ENCODE data around the gene RPS8. TPM values are rescaled to one million over a fixed set of nuclear protein-coding genes. Genes with fewer than 3 reads are reported as not detected.

Gene RPS8
- total RNA-seq = 1,866 TPM

DNA sequence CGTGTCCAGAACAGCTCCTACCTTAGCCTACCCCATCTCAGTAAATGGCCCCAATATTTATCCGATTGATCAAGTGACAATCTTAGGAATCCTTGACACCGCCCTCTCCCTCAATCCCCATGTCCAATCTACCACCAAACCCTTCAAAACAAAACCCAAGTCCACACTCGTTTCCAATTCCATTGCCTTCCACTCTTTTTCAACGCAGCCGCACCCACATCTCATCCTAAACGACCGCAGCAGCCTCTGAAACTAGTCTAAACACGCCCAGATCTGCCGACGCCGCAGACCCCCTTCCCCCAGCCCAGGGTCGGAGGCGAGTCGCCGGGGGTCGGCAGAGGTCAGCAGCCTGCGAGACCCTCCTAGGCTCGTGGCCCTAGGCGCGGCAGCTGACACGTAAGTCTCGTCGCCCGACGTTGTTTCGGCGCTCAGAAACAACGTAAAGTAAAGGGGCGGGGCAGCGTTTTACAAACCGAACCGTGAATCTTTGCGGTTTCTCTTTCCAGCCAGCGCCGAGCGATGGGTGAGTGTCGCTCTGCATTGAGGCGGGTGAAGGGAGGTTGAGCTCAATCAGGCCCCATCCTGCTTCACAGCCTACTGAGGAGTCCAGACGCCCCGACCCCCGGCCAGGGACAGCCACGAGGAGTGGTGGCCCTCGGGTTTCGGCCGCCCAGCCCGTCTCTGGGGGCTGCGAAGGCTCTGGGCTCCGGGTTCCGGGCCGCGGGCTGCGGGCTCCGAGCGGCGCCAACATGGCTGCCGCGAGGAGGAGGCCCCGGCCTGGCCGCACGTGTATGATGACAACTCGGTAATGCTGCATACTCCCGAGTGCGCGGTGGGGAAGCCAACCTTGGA lies at the start of gene RPS8:
Gene RPS8 (plus strand): TSS at position 463 of the 852 bp plus-strand sequence. CDS start 57 bp downstream, at position 520.

DNA sequence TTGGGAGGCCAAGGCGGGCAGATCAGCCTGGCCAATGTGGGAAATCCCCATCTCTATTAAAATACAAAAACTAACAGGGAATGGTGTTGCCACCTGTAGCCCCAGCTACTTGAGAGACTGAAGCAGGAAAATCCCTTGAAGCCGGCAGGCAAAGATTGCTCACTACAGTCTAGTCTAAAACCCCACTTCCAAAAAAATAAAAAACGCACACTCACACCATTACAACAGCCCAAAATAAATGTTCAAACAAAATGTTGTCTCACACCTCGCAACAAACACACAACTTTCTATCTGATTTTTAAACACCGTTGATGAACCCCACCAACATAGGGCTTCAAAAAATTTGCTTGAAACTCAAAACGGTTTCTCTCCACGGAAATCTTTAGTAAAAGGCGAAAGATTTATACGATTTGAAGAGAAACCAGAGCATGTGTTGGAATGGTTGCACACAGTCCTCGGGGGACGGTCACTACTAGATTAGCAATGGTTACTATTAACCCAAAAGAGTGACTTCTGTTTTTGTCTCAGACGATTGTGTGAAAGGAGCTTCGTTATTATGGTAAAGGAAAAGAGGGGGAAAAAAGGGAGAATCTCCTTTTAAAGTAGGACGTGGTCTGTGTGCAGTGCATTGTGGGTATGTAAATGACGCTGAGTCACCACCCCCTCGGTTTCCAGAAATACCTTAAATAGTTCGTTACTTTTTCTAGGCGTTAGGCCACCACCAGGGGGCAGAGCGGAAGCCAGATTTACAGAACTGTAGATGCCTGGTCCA lies 44.4 kb upstream of the RPS8 start, which contains the start of gene RNU5D-1:
Gene RNU5D-1 (minus strand): TSS at position 430 of the 772 bp plus-strand sequence.

DNA sequence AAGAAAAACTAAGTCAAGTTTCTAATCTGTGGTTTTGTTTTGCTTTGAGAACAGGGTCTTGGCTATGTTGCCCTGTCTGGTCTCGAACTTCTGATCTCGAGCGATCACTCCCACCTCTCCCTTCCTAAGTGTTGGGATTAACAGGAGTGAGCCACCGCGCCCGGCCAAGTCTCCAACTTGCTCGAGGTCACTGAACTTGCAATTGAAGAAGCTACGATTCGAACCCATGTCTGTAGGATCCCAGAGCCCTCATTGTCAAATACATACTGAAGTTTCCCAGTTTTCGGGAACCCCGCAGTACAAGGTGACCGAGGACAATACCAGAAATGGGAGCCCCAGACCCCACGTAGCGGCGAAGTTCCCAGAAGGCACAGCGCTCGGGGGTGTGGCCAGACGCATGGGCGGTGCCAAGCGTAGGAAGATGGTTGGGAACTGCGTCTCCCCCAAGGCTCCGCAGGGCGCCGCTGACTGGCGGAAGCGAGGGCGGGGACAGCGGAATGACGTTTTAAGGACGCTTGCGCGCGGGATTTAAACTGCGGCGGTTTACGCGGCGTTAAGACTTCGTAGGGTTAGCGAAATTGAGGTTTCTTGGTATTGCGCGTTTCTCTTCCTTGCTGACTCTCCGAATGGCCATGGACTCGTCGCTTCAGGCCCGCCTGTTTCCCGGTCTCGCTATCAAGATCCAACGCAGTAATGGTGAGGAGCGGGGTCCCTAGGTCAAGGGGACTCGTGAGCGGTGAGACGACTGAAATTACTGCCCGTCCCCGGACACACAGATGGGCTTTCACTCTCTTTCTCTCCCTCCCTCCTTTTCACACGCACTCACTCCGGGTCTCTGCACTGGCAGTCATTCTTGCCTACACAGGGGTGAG lies 35.8 kb upstream of the RPS8 start, which contains the start of gene KIF2C:
Gene KIF2C (plus strand): TSS at position 531 of the 872 bp plus-strand sequence. CDS start 96 bp downstream, at position 627.

DNA sequence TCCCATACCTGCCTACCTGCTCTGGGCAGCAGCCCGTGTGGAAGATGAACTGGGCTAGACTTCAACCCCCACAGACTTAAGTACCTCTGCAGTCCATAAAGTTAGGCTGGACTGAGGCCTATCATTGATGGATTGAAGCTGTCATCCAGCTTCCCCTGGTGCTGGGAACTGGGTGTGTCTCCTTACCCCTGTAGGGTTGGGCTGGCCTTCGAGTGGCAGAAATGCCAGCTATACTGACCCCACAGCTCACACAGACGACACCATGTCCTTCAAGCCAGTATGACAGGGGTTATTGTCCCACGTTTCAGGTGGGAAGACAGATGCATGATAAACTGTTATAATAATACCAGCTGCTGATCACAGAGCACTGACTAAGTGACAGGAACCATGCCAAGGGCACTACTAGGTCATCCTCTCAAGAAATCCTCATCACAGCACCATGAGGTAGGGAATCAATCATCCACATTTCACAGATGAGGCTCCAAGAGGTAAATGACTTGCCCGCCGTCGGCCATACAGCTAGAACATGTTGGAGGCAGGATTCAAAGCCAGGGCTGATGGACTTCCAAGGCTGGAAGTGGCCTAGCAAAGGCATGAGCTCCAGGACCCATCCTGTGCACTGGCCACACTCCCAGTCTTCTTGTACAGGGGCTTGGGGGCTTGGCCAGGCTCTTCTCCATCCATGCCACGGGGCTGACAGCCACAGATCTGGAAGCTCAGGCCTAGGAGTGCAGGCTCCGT lies 12.9 kb downstream of the RPS8 start, which contains the start of gene BEST4:
Gene BEST4 (minus strand): TSS at position 51 of the 741 bp plus-strand sequence. CDS start 465 bp downstream, outside the sequence.

DNA sequence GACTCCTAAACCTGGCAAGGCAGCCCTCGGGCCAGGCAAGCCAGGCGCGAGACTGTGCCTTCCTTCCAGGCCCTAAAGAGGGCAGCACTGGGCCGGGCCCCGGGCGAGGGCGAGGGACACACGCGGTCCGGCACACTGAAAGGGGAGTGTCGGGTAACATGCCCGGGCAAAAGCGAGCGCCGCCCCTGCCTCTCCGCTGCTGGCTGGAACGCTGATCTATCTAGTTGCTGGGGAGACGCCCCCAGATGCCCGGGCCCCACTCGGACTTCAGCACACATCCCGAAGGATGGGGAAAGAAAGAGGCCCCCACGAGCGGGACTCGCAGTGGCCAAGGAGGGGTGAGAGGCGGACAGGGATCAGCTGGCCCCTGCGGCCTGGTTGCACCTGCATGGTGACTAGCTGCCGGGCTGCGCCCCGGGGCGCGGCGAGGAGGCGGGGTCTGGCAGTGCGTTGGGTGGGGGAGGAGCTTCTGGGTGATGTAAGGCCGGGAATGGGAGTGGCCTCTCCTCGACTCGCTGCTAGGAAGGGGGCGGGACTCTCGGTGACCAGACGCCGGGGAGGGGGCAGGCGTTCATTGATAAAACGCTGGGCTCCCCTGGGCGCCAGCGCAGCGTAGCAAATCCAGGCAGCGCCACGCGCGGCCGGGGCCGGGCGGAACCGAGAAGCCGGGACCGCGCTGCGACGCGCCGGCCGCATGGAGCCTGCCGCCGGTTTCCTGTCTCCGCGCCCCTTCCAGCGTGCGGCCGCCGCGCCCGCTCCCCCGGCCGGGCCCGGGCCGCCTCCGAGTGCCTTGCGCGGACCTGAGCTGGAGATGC lies 24.6 kb downstream of the RPS8 start, which contains the start of gene PLK3:
Gene PLK3 (plus strand): TSS at position 608 of the 815 bp plus-strand sequence. CDS start 87 bp downstream, at position 695.

DNA sequence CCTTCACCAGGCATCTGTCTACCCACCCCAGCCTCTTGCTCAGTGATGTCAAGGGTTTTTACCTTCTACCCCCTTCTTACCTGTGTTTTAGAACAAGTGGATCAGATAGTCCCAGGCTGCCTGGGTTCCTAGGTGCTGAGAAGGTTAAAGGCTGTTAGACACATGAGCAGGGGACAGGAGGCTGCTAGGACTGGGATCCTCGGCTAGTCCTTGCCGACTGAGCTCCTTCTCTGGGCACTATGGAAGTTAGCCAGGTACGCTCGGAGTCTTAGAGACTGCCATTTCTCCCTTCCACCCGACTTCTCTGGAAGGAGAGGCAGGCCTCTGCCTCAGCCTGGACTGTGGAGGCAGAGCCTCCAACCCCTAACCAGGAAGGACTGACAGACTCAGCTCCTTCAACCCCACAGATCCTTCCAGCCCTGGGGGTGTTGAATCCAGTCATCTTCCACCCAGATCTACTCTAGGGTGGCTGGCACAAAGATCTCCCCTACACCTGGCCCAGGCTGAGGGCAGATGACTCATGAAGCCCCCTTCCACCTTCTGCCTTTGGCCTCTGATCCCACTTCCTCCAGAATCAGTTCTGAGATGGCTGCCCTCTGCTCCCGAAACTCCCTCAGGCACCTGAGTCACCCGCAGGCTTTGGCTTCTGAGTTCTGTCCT lies 31.5 kb downstream of the RPS8 start, which contains the start of gene DYNLT4:
Gene DYNLT4 (minus strand): TSS at position 648 of the 660 bp plus-strand sequence. CDS start 683 bp downstream, outside the sequence.

DNA sequence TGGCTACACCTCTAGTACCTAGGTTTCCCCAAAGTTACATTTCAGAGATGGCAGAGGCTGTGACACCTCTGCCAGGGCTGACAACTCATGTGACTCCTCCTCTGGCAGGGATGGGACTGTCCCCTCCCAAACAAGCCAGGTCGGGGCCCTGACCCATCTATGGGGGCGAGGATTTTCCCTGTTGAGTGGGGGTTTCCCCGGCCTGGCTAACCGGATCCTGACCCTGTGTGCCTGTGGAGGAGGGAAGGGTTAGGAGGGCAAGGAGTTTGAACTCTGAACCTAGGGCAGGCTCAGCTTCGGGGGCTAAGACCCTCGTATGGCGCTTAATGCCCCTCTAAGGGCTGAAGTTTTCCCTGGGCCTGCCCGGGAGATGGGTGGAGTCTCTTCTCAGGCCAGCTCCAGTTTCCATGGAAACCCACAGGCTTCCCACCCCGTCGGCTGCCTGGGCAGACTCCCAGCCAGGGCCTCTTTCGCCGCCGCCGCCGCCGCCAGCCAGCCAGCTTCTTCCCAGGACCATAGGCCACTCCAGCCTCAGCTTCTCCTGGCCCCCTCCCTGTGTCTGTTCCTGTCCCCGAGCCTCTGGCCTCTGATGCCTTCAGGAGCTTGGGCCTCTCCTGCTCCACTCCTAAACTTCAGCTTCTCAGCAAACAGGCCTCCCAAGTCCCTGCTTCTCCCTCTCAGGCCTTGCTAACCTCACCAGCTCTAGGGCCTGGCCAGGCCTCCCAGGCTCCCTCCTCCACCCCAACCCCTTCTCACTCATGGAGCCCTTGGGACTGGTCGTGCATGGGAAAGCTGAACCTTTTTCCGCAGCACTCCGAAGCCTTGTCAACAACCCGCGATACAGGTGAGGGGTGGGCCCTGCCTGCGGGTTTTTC lies 33.0 kb downstream of the RPS8 start, which contains the start of gene BTBD19:
Gene BTBD19 (plus strand): TSS at position 461 of the 875 bp plus-strand sequence. CDS start 298 bp downstream, at position 759.

Other genes starting within 250 kb of the RPS8 start
- 9.2 TPM for gene TMEM53, start 101.1 kb upstream of the RPS8 start, total RNA-seq
- gene ARMH1, start 100.8 kb upstream of the RPS8 start, total RNA-seq = 6.7 TPM
- gene RNU5D-1, start 44.4 kb upstream of the RPS8 start, total RNA-seq = not detected
- gene KIF2C, start 35.7 kb upstream of the RPS8 start, total RNA-seq = 6.5 TPM
- not detected for gene BEST4, start 12.6 kb downstream of the RPS8 start, total RNA-seq
- 8.0 TPM for gene PLK3, start 24.8 kb downstream of the RPS8 start, total RNA-seq
- not detected for gene DYNLT4, start 31.8 kb downstream of the RPS8 start, total RNA-seq
- gene BTBD19, start 33.0 kb downstream of the RPS8 start, total RNA-seq = 5.7 TPM
- gene PTCH2, start 67.7 kb downstream of the RPS8 start, total RNA-seq = 4.6 TPM
- 46.6 TPM for gene EIF2B3, start 211.1 kb downstream of the RPS8 start, total RNA-seq
- 28.5 TPM for gene HECTD3, start 235.8 kb downstream of the RPS8 start, total RNA-seq
- gene UROD, start 236.7 kb downstream of the RPS8 start, total RNA-seq = 56.0 TPM

Measured in camera-type eye (tissue), 1 donor.